ENCODE results near the gene ADAM17. TPM values are rescaled to one million over a fixed set of nuclear protein-coding genes. Genes with fewer than 3 reads are reported as not detected.
"Not testable (repeated sequence)": the region's sequence is repeated elsewhere in the genome, so short reads cannot be mapped to it uniquely, and the experiment has no call there.

The ADAM17 gene
- total RNA-seq, 1 donor from 2014 or later = 44.9 TPM

- Histone ChIP-seq H3K4me3 (ENCODE audit: insufficient read depth, low read depth, low read length) (no peak overlapping the region), H3K27me3 (ENCODE audit: insufficient read depth, low read length) (no peaks in the 10 kb centered on the region), H3K79me2 (ENCODE audit: insufficient read depth, low read length) (peaks cover 98% of the 10 kb centered on the region), H3K27ac (ENCODE audit: low read depth, low read length) (no peak overlapping the region), H3K36me3 (ENCODE audit: insufficient read depth, low read length) (peaks cover 30% of the 10 kb centered on the region), H3K9ac (ENCODE audit: low read length) (no peak overlapping the region), H3K4me2 (ENCODE audit: low read length) (no peak overlapping the region), H3K9me3 (ENCODE audit: insufficient read depth, low read depth, low read length) (peaks cover 12% of the 10 kb centered on the region), H3K4me1 (ENCODE audit: insufficient read depth, low read length) (peaks cover 22% of the 10 kb centered on the region), H4K20me1 (ENCODE audit: insufficient read depth, low read length) (peaks cover 91% of the 10 kb centered on the region), H2AFZ (ENCODE audit: low read depth, low read length) (no peak overlapping the region)
- no peak overlapping the region for H3K27ac Mint-ChIP-seq (ENCODE audit: unreplicated experiment)
- H3K9me3 Mint-ChIP-seq (ENCODE audit: unreplicated experiment) = peaks cover 12% of the 10 kb centered on the region
- DNase-seq (ENCODE audit: low read depth) (no peak), FAIRE-seq (no peak)
- H3K36me3 Mint-ChIP-seq (ENCODE audit: low read depth, unreplicated experiment) = peaks cover 38% of the 10 kb centered on the region
- no peak overlapping the region for H3K4me3 Mint-ChIP-seq (ENCODE audit: unreplicated experiment)
- no peak for TF ChIP-seq EZH2 (IDR thresholded peaks at IDR 0.05; ENCODE audit: insufficient read depth, low read length)
- TF ChIP-seq, protein P1, sequence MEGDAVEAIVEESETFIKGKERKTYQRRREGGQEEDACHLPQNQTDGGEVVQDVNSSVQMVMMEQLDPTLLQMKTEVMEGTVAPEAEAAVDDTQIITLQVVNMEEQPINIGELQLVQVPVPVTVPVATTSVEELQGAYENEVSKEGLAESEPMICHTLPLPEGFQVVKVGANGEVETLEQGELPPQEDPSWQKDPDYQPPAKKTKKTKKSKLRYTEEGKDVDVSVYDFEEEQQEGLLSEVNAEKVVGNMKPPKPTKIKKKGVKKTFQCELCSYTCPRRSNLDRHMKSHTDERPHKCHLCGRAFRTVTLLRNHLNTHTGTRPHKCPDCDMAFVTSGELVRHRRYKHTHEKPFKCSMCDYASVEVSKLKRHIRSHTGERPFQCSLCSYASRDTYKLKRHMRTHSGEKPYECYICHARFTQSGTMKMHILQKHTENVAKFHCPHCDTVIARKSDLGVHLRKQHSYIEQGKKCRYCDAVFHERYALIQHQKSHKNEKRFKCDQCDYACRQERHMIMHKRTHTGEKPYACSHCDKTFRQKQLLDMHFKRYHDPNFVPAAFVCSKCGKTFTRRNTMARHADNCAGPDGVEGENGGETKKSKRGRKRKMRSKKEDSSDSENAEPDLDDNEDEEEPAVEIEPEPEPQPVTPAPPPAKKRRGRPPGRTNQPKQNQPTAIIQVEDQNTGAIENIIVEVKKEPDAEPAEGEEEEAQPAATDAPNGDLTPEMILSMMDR (IDR thresholded peaks at IDR 0.05; ENCODE audit: insufficient read depth, low read depth, low read length) = no peak
- H3K27me3 Mint-ChIP-seq (ENCODE audit: low read depth, unreplicated experiment) = no peaks in the 10 kb centered on the region
- H3K4me1 Mint-ChIP-seq (ENCODE audit: low read depth, unreplicated experiment) = peaks cover 24% of the 10 kb centered on the region
Observed at GRCh38 chr2:9596621-9597311, 41.1 kb upstream of the ADAM17 start.

DNA sequence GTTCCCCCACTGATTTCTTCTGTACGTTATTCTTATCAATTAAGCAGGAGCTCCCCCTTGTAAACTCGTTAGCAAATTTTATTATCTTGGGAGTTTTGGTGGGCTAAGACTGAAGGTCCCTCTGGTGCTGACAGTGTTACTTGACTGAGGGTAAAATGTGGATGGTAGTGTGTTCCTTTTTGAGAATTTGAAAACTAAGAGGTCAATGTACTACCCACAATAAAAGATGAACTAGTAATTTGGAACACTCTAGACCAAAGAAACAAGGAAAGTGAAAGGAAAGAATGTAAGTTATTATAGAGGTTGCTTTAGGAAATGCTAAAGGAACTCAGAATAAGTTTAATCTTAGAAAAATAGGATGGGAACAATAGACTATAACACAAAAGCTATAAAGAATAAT is 40.1 kb upstream of the ADAM17 start:
- Mint-ChIP-seq H3K27ac (ENCODE audit: unreplicated experiment) (no peak overlapping the region), H3K4me1 (ENCODE audit: low read depth, unreplicated experiment) (peaks cover 26% of the 10 kb centered on the region), H3K4me3 (ENCODE audit: unreplicated experiment) (no peak overlapping the region), H3K9me3 (ENCODE audit: unreplicated experiment) (peaks cover 12% of the 10 kb centered on the region), H3K36me3 (ENCODE audit: low read depth, unreplicated experiment) (peaks cover 38% of the 10 kb centered on the region), H3K27me3 (ENCODE audit: low read depth, unreplicated experiment) (no peaks in the 10 kb centered on the region)
- no peak for TF ChIP-seq EZH2 (IDR thresholded peaks at IDR 0.05; ENCODE audit: insufficient read depth, low read length)
- TF ChIP-seq, protein P1 (IDR thresholded peaks at IDR 0.05; ENCODE audit: insufficient read depth, low read depth, low read length) = no peak
- H3K36me3 ChIP-seq (ENCODE audit: insufficient read depth, low read length) = peaks cover 23% of the 10 kb centered on the region
- no peak overlapping the region for H2AFZ ChIP-seq (ENCODE audit: low read depth, low read length)
- H3K27ac ChIP-seq (ENCODE audit: low read depth, low read length) = peak overlapping the region; percentile 84
- H3K9ac ChIP-seq (ENCODE audit: low read length) = peak overlapping the region; percentile 22
- FAIRE-seq (no peak), DNase-seq (ENCODE audit: low read depth) (no peak)
- H3K9me3 ChIP-seq (ENCODE audit: insufficient read depth, low read depth, low read length) = peaks cover 12% of the 10 kb centered on the region
- H3K4me1 ChIP-seq (ENCODE audit: insufficient read depth, low read length) = peaks cover 23% of the 10 kb centered on the region
- no peak overlapping the region for H3K4me3 ChIP-seq (ENCODE audit: insufficient read depth, low read depth, low read length)
- H3K79me2 ChIP-seq (ENCODE audit: insufficient read depth, low read length) = peaks cover 98% of the 10 kb centered on the region
- no peaks in the 10 kb centered on the region for H3K27me3 ChIP-seq (ENCODE audit: insufficient read depth, low read length)
- H4K20me1 ChIP-seq (ENCODE audit: insufficient read depth, low read length) = peaks cover 92% of the 10 kb centered on the region
- peak overlapping the region; percentile 44 for H3K4me2 ChIP-seq (ENCODE audit: low read length)

DNA sequence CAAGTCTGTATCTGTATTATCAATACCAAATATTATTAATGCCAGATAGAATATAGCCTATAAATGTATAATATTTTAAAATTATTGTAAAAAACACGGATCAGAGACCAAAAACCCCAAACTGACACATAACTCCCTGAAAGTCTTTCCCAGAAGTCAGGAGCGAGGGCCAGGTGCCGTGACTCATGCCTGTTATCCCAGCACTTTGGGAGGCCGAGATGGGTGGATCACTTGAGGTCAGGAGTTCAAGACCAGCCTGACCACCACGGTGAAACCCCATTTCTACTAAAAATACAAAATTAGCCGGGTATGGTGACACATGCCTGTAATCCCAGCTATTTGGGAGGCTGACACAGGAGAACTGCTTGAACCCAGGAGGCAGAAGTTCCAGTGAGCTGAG is 39.6 kb upstream of the ADAM17 start:
- H3K27ac Mint-ChIP-seq (ENCODE audit: unreplicated experiment) = not testable (repeated sequence)
- H3K9ac ChIP-seq (ENCODE audit: low read length) = peak overlapping the region; percentile 57

More for the DNA sequence above, 39.6 kb upstream of the ADAM17 start:
- H3K4me1 ChIP-seq (ENCODE audit: insufficient read depth, low read length) = peaks cover 26% of the 10 kb centered on the region
- peaks cover 91% of the 10 kb centered on the region for H4K20me1 ChIP-seq (ENCODE audit: insufficient read depth, low read length)
- H3K27ac ChIP-seq (ENCODE audit: low read depth, low read length) = peak overlapping the region; percentile 84
- H3K36me3 Mint-ChIP-seq (ENCODE audit: low read depth, unreplicated experiment) = peaks cover 33% of the 10 kb centered on the region
- peak; percentile 62 for DNase-seq (ENCODE audit: low read depth)
- H3K27me3 ChIP-seq (ENCODE audit: insufficient read depth, low read length); H2AFZ ChIP-seq (ENCODE audit: low read depth, low read length); H3K27me3 Mint-ChIP-seq (ENCODE audit: low read depth, unreplicated experiment); H3K4me3 ChIP-seq (ENCODE audit: insufficient read depth, low read depth, low read length); FAIRE-seq; H3K4me3 Mint-ChIP-seq (ENCODE audit: unreplicated experiment): not testable (repeated sequence)
- peaks cover 30% of the 10 kb centered on the region for H3K4me1 Mint-ChIP-seq (ENCODE audit: low read depth, unreplicated experiment)
- peaks cover 98% of the 10 kb centered on the region for H3K79me2 ChIP-seq (ENCODE audit: insufficient read depth, low read length)
- peaks cover 12% of the 10 kb centered on the region for H3K9me3 Mint-ChIP-seq (ENCODE audit: unreplicated experiment)
- H3K9me3 ChIP-seq (ENCODE audit: insufficient read depth, low read depth, low read length) = peaks cover 12% of the 10 kb centered on the region
- peaks cover 18% of the 10 kb centered on the region for H3K36me3 ChIP-seq (ENCODE audit: insufficient read depth, low read length)
- peak overlapping the region; percentile 44 for H3K4me2 ChIP-seq (ENCODE audit: low read length)

All from astrocyte (in vitro differentiated cells and primary cell).